Erythroblast (primary cell): ENCODE data around the gene ACBD7.

Source experiments
- DNase-seq, 2 experiments: peaks; one replicate each; lab custom pipeline; 2025; lab: John Stamatoyannopoulos, UW
- GATA1 ChIP-seq: IDR thresholded peaks from 2 replicates; pipeline ENCODE4 v1.6.1; 2011; ENCODE audit warnings: low read depth, mild to moderate bottlenecking, control low read depth, low read length, moderate library complexity
- POLR2A ChIP-seq: IDR thresholded peaks from 2 replicates; pipeline ENCODE4 v1.6.1; 2011; ENCODE audit warnings: mild to moderate bottlenecking, low read length

The ACBD7 gene

DNA sequence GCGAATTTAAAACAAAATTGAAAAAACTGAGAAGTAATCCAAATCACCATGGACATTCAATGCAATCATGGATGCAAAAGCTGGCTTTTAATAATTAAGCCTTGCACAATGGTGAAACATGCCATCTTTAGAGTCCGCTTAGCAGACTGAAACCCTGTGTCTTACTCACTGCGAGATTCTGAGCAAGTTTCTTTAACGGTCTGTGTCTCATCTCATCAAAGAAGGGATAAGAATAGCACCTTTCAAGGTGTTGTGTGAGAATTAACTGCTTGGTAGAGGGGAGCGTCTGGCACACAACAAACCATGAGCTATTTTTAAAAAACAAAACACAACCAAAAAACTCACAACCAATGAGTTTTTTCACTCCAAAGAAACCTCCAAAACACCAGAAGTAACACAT lies 21.4 kb downstream of the ACBD7 start:
- TF ChIP-seq POLR2A, result no peak
- TF ChIP-seq GATA1, result no peak

DNA sequence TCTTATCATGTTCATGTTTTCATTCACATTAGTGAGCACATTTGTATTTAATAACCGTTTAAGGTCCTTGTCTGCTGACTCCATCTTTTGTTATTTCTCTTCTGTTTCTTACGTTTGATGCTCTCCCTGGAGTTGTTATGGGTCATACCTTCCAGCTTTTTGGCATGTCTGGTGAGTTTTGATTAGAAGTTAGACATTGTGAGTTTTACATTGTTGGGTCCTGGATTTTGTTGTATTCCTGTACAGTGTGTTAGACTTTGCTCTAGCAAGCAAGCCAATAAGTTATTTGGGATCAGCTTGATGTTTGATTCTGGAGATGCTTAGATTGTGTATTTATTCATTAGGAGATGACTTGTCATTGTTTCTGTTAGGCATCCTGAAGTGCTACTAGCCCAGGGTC lies 27.9 kb downstream of the ACBD7 start:
- no peak for DNase-seq
- no peak for TF ChIP-seq POLR2A
- TF ChIP-seq GATA1, result no peak

More for the DNA sequence above, 21.4 kb downstream of the ACBD7 start:
- DNase-seq, result no peak

GRCh38 chr10:15059914-15060313 lies 28.7 kb downstream of the ACBD7 start:
- TF ChIP-seq GATA1 (no peak), POLR2A (no peak)
- no peak for DNase-seq

GRCh38 chr10:15058689-15059088 lies 29.9 kb downstream of the ACBD7 start:
- DNase-seq, result no peak

DNA sequence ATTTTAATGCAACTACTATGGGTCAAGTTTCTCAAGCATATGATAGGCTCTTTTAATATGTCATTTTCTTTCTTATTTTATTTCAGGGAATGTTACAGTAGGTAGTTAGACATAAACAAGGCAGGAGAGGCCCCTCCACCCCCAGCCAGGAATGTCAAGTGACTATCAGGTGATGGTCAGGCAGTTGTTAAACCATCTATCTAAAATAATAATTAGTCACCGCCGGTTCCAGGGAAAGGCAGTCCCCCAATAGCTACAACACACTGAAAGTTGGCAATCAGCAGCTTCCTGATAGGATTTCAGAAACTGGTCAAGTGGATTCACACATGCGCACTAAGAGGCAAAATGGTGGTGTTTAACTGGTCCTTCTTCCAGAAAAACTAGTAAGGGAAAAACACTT lies 35.5 kb downstream of the ACBD7 start:
- DNase-seq, result no peak
- TF ChIP-seq POLR2A (no peak), GATA1 (no peak)

More at GRCh38 chr10:15058689-15059088, 29.9 kb downstream of the ACBD7 start:
- TF ChIP-seq GATA1 (no peak), POLR2A (no peak)

- TF ChIP-seq GATA1, result no peak
- TF ChIP-seq POLR2A, result no peak
- no peak for DNase-seq
Measured at GRCh38 chr10:15052121-15052520, 36.5 kb downstream of the ACBD7 start.

GRCh38 chr10:15049533-15049932 lies 39.0 kb downstream of the ACBD7 start:
- TF ChIP-seq GATA1, result no peak
- no peak for DNase-seq

GRCh38 chr10:15046626-15047025 lies 42.0 kb downstream of the ACBD7 start:
- no peak for DNase-seq

DNA sequence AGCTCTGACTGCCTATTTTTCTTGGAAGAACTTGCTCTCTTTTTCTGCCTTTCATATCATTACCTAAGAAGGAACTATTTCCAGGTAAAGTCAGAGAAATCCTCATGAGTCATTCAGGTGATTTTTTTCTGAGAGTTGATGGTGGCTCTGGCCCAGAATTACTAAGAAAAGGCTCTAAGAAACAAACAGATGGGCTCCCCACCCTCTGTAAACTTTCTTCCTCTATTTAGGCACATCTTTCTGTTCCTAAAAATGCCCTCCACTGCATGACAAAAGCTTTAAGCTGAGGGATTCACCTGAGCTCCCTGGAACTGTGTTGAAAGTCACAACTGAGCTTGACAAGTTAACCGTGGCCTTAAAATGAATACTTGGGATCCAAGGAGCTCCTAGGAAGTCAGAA lies 43.2 kb downstream of the ACBD7 start:
- TF ChIP-seq POLR2A, result no peak
- no peak for TF ChIP-seq GATA1
- no peak for DNase-seq

More at GRCh38 chr10:15046626-15047025, 42.0 kb downstream of the ACBD7 start:
- TF ChIP-seq GATA1 (no peak), POLR2A (no peak)

- TF ChIP-seq POLR2A (no peak), GATA1 (no peak)
- DNase-seq, result no peak
Measured at GRCh38 chr10:15043674-15044073, 44.9 kb downstream of the ACBD7 start, which contains the start of gene OLAH. Gene OLAH (plus strand): TSS chr10:15043943. CDS start chr10:15047289, 3,346 bp downstream.

- TF ChIP-seq POLR2A (no peak), GATA1 (no peak)
- no peak for DNase-seq
Measured at GRCh38 chr10:15038416-15038815, 50.2 kb downstream of the ACBD7 start.

DNA sequence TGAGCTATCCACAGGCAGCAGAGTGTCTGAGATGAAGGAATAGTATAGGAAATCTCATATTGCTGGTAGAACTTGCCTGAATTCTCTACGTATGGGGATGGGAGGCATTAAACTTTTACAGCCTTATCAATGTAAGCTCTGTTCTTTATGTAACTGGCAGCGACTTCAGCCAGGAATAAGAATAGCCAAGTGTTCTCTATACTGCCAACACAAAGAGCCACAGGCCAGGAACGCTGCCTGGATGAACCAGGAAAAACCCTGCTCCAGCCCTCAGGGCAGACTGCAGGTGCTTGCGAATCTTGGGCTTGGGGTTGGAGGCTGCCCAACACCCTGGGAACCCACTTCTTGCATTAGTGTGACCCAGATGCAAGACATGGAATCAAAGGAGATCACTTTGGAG lies 50.9 kb downstream of the ACBD7 start:
- TF ChIP-seq POLR2A (no peak), GATA1 (no peak)
- DNase-seq, result no peak

- no peak for TF ChIP-seq POLR2A
- TF ChIP-seq GATA1, result no peak
- DNase-seq, result no peak
Measured at GRCh38 chr10:15035385-15036301, 52.9 kb downstream of the ACBD7 start.

DNA sequence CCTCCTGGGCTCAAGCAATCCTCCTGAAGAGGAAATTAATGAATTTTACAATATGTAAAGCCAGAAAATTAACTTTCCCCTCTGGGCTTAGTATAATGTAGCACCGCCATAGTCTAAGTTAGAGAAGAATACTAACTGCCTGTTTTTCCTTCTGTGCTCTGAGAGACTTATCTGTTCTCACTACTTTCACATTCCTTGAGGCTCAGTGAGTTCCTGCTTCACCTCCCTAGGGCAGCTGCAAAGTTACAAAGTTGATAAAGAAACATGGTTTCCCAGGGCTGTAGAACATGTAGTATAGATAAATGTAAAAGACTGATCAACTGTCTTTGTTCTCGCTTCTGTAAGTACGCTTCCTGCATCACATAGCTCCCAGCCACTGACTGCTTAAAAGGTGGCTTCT lies 60.8 kb downstream of the ACBD7 start:
- no peak for DNase-seq
- TF ChIP-seq POLR2A, result no peak
- no peak for TF ChIP-seq GATA1
